GM20431 (cell line): ENCODE measurements around the gene SAMD4A.

Experiments
- in situ Hi-C: fragments of 300-500 bp; cut with MseI, MboI; formaldehyde crosslinking; loops from one replicate; pipeline ENCODE4 v1.15.0; 2020; ENCODE audit warnings: low sequenced_read_pairs; ENCODE audit not compliant: unreplicated experiment

Gene SAMD4A

DNA sequence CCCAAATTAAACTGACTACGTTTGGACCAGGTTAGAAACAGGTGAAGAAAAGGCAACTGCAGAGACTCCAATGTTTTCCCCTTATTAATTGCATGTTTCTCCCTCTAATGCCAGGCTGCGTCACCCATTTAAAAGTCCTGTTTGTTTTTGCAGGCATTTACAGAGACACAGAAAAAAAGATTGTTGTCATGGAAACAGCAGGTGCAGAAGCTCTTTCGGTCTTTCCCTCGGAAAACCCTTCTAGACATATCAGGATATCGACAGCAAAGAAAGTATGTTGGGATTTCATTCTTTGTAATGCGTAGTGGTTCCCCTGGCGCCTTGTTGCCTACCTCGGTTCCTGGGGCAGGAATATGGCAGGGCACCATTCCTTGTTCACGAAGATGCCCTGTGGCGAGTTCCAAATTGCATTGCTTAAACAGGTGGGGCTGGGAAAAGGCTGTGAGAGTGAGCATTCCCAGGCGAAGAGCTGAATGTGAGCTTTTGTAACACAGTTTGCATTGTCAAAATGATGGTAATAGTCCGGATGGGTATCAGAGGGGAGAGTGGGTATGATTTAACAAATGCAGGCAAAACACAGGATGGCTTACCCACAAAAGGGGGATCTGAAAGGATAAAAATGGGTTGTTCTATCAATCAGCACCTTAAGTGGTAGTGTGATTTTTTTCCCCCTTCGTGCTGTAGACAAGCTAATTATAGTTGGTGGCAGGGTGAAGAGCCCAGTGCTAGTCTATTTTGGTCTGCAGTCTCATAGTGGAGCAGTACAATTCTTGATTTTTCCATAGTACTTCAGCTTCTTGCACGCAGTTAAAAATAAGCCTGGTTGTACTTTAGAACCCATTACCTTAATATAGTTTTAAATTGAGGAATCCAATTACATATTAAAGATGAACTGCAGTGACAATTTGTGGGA is 203.3 kb downstream of the SAMD4A start:
- in situ Hi-C loops: no loop called here

DNA sequence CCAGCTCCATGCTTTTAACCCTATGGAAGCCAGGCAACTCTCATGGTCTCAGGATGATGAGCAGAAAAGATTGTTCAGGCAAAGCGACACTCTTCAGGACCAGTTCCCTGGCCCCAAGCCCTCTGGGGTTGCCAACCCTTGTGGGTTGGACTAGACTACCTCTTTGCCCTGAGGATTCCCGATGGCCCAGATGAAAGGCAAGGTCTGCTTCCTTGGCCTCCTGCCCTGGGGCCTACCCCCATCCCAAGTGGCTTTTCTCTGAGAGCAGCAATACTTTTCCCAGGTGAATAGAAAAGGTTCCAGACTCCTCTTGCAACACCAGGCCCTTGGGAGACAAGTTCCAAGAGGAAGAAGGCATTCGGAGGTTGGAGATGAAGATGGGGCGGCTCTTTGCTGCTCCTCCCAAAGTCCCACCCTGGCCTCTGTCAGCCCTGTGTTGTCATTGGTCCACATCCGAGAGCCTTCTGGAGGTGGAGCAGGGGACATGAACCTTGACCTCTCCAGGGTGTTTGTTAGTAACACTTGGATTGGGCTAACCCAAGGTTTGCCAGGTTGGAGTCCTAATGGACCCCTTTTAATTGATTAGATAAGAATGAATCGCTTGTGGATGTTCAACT is 204.6 kb downstream of the SAMD4A start:
- in situ Hi-C loops: no loop called here

DNA sequence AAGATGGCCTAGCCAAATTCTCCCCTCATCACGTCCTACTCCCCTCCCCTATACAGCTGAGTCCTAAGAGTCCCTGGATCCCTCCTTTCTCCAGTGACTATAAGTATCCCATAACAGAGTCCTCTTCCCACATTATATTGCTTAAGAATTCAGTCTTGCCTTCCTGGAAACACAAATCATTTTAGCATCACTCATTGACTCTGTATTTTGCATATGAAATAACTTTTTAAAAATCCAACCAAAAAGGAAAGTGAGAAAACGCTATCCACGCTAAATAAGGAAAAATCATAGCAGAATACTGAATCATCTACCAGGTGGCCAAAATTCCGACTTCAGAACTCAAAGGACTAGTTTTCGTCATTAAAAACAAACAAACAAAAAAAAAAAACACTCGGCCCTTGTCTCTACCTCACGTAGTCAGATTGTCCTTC is 205.5 kb downstream of the SAMD4A start:
- in situ Hi-C loops: no loop called here

DNA sequence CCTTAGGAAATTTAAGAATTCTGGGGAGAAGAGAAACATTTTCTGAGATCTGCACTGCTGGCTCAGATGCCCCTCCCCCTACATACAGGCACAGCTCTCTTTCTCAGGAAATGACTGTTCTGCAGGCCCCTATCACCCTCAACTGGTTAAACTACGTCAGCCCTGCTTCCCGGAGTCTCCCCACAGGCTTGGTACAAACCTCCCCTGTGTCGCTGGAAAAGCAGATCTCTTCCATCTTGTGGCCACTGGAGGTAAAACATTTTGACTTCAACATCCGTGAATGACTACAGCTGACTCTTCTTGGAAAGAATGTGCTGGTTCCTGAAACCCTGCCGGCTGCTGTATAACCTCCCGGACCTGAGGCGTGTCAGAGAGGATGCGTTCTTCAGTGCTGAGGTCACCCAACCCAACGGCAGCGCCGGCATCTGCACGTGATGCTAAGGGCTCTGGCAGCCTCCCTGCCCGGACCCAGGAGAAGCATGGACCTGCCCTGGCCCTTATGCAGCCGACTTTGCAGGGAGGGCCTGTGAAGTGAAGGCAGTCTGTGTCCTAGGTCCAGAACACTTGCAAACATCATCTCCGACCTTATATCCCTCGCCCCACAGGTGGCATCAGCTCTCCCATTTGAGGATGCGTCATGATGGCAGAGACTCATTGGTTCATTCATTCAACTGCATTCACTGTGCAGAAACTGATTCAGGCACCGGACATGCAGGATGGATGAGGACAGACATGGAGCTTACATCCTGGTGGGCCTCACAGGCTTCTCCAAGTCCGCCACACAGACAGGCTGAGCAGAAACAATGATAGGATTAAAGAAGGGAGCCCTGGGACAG is 206.5 kb downstream of the SAMD4A start:
- in situ Hi-C loops: no loop called here

DNA sequence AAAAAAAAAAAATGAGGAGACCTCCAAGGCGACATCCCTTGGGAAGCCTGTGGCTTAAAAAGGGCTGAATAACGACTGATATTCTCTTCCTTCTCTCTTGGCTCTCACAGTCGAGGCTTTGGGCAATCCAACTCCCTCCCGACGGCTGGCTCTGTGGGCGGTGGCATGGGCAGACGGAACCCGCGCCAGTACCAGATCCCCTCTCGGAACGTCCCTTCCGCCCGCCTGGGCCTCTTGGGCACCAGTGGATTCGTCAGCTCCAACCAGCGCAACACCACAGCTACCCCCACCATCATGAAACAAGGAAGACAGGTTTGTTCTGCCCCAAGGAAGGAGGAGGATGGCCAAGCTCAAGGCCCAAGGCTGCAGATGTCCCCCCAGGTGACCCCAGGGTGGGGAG is 207.9 kb downstream of the SAMD4A start:
- in situ Hi-C loops: loop anchor here (25.0 kb wide), 1 partner anchor 213 kb away; the partner anchor contains the start of gene SAMD4A

DNA sequence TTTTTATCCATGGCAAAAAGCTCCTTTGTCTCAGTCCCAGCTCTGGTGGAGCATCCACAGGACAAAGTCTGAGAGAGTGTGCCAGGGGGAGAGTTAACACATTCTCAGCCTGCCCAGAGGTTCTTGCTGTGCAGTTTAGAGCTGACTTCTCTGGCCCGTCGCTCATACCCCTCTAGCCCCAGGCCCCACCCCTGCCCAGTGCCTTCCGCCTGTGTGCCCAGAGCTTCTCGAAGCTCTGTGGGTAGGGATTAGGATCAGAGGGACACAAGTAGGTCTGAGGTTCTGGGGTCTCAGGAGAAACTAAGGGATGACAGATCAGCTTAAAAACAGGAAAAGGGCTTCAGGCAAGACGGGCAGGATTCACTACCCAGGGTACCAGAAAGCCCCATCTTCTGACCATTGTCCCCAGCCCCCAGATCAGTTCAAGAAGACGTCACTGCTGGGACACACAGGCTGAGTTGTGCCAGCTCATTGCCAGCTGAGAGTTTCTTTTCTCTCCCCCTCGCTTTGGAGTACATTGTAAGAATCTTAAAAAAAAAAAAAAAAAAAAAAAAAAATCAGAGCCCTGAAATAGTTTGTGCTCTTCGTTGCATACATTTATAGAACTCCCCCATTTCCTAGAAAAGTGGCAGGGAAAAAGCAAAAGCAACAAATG is 208.7 kb downstream of the SAMD4A start:
- in situ Hi-C loops: loop anchor here (25.0 kb wide), 1 partner anchor 213 kb away; the partner anchor contains the start of gene SAMD4A

DNA sequence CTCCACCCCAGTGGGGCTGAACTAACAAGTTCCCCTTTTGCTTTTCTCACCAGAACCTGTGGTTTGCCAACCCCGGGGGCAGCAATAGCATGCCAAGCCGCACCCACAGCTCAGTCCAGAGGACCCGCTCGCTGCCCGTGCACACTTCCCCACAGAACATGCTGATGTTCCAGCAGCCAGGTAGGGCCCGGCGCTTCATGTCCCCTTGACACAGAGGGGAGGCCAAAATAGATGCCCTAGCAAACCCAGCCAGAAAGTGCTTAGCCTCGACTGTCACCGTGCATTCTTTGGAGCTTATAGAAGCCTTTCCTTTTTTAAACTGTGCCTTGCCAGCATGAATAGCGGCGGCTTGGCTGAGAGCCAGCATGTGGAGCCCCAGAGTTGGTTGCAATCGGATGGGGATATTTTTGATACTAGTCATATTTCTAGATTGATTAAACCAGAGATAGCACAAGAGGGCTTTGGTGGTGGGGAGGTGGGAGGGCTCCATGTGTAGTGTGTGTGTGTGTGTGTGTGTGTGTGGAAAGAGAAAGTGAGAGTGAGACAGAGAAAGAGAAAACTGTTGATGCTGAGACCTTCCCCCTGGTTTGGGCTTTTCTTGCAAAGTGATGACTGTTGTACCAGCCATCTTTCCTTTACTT is 209.6 kb downstream of the SAMD4A start:
- in situ Hi-C loops: loop anchor here (25.0 kb wide), 1 partner anchor 214 kb away; the partner anchor contains the start of gene SAMD4A

DNA sequence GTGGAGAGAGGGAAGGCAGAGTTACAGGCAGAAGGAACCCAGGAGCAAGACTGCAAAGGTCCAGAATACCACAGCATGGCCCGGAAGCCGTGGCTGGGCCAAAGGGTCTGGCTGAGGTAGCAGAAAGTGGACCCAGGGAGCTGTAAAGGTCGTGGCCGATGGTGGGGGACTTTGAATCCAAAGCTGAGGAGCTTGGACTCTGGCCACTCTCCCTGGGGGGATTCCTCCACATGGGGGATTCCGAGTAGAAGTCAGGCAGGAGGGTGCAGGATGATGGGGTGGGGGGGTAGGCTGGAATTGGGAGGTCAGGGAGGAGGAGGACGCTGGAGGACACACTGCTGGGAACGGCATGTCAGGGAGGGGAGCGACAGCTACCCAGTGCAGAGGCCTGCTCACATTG is 210.5 kb downstream of the SAMD4A start:
- in situ Hi-C loops: loop anchor here (25.0 kb wide), 1 partner anchor 215 kb away; the partner anchor contains the start of gene SAMD4A

DNA sequence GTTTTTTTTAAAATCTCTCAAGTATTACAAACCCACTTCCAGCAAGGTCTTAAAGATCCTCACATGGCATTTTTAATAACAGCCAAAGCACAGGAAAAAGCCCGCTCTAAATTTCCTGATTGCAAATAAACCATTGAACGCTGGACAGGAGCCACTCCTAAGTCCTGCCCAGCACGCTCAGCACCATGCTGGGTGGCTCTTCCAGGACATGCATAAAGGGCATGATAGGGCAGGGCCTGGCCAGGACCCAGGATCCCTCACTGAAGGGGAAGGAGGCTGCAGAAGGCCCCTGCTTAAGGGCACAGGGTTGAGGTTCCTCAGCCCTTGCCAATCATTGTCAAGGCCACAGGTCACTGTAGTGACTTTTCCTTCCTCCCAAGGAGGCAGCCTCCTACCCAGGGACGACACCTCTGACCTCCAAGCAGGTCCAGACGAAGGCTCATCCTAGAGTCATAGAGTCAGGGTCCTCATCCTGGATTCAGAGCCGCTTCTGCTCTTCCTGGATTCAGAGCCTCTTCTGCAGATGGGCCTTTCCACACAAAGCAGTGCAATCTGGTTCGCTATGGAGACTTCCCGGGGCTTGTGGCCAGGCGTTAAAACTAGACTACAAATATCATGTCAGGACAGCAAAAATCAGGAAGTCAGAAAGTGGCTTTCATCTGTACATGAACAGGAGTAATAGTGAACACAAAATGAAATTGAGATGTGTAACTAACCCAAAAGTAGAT is 211.9 kb downstream of the SAMD4A start:
- in situ Hi-C loops: loop anchor here (25.0 kb wide), 1 partner anchor 216 kb away; the partner anchor contains the start of gene SAMD4A

DNA sequence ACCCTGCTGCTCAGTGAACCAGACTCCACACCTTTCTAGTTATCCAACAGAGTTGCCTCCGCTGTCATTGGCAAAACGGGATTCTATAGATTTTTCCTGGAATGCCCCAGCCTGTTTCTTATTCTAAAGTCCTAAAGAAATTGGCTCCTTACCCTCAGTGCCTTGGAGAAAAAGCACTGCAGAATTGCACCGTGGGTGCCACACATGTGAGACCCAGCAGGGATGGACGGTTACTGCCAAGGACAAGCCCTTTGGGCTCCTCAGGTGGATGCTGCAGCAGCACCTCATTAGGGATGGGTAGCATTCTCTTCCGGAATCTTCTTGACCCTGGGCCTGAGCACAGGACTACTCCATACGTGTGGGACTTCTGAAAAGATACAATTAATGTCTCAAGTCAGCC is 214.2 kb downstream of the SAMD4A start:
- in situ Hi-C loops: loop anchor here (25.0 kb wide), 1 partner anchor 219 kb away; the partner anchor contains the start of gene SAMD4A

DNA sequence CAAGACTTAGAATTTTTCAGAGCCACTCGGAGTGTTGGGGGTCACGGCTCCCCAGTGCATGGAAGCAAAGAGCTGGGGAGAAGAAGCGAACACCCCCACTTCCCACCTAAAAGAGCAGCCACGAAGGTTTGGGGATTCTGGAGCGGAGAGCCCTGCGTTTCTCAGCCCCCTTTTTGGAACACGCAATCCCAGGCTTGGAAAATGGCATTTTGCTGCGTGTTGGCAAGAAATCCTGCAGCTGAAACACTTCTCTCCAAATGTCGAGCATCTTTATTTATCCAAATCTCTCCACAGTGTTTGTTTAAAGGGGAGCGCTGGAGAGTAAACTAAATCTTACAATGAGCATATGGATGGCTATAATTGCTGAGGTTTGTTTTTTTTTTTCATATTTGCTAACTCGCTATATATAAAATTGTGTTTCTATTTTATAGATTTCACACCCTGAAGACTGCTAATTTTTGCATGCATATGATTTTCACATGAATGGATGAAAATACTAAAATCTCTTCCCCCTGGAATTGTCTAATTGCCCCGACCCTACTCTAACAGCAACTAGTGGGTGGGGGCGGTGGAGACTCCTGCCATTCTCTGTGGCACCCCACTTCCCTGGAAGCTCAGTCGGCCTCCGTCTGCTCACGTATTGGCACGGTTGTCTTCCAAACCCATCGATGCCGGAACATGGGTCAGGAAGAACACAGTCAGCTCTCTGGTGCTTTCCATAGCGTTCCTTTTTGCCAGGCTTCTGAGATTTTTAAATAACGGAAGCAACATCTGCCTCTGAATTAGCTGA is 215.2 kb downstream of the SAMD4A start:
- in situ Hi-C loops: loop anchor here (25.0 kb wide), 1 partner anchor 220 kb away; the partner anchor contains the start of gene SAMD4A

DNA sequence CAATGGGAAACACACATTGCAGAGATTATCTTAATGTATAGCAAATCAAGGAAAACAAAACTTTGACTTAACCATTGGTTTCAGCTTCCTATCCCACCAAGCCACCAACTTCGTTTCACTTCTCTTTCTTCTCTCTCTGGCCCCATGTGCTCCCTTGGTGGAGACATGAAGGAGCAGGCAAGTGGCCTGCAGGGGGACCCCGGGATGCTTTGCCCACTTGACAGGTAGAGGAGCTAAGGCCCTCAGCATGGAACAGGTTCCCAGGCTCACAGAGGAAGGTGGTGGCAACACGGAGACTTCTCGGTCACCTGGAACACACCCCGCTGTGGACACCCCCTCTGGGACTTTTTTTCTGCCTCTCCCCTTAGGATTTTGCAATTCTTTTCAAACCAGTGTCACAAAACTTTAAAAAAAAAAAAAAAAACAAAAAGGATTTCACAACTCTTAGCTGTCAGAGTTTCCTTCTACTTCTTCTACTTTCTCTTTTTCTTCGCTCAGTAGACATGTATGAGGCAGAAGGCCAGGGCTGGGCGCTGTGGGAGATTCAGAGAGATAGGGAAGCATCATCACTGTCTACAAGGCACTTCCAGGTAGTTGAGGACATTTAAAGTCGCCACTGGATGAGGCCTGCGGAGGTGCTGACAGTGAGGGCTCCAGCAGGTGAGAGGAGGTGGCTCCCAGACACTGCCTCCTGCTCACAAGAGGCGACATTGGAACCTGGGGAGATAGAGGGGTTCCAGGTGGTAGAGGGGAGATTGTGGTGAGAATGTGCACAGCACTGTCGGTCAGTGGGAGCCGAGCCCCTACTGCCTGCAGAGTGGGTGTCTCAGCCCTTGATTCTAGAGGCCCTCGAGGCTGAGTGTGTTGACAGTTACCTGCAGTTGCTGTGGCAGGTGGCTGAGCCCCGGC is 216.1 kb downstream of the SAMD4A start:
- in situ Hi-C loops: loop anchor here (25.0 kb wide), 1 partner anchor 221 kb away; the partner anchor contains the start of gene SAMD4A

DNA sequence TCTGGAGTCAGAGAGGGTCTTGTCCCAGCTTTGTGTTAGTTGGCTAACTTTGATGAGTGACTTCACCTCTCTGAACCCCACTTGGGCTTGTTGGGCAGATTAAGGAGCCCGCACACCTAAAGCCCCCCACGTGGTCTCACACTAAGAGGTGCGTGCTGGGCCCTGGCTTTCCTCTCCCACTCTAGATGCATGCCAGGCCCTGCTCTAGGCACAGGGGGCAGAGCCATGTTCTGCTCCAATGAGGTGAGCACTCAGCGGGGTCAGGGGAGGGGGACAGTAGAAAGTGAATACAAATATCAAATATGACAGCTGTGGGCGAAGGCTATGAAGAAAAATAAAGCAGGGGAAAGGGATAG is 216.7 kb downstream of the SAMD4A start:
- in situ Hi-C loops: loop anchor here (25.0 kb wide), 1 partner anchor 221 kb away; the partner anchor contains the start of gene SAMD4A

DNA sequence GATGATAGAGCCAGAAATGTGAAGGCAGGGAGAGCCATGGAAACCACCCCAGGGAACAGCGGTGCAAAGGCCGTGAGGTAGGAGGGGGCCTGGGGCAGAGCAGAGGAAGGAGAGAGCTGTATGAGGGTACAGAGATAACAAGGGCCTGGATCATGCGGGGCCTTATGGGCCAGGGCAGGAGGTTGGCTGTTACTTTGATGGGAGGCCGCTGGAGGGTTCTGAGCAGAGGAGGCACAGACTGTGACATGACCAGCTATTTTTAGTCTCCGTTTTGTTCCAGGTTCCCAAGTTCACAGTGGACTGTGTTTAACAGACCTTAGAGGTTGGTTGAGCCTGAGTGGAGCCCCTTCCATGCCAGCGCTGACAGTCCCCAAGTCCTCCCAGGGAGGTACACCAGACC is 217.1 kb downstream of the SAMD4A start:
- in situ Hi-C loops: loop anchor here (25.0 kb wide), 1 partner anchor 222 kb away; the partner anchor contains the start of gene SAMD4A

DNA sequence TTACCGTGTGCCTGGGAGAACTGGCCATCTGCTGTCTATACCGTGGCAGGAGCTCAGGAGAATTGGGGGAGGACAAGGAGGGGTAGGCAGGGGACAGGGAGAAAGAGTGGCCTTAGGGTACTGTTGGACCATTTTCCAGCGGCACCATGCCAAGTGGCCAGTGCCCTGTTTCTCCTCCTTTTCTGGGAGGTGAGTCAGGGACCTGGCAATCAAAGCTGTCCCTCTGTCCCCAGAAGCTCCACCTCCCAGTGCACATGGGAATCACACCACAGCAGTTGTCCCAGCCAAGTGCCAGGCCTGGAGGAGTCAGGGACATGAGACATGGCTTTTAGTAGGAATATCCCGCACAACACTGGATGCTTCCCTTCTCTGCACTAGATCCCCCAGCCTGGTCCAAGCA is 217.7 kb downstream of the SAMD4A start:
- in situ Hi-C loops: loop anchor here (25.0 kb wide), 1 partner anchor 222 kb away; the partner anchor contains the start of gene SAMD4A

DNA sequence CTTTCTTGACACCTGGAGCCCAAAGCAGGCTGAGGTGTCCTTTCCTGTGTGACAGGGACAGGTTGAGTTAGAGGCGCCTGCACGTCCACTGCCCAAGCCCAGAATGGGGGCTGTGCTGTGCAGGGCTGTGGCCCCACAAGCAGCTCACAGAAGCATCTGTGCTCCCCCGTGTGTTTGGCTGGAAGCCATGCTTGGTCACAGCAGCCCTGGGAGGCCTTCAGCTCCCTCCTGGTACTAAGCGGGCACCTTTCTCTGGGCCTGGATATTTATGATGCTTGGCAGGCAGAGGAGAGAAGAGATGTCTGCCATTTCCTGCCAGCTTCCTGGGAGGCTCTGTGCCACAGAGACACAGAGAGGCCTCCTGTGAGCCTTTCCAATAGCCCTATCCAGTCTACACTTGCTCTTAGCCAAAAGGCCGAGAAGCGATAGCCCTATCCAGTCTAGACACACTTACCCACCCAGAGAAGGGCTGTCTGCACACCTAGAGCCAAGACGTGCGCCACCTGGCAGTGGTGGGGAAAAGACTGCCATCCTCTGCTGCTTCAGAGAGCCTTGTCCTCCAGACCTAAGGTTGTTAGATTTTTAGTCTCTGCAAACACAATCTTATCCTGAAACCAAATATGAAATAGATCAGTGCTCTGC is 218.3 kb downstream of the SAMD4A start:
- in situ Hi-C loops: loop anchor here (25.0 kb wide), 1 partner anchor 223 kb away; the partner anchor contains the start of gene SAMD4A
